HEK293T (cell line): ENCODE results near the gene NUBPL.

ENCODE experiments used
- CTCF ChIA-PET: fragments of 350-600 bp; formaldehyde crosslinking; extraction: SDS; loops from one replicate; lab custom pipeline; 2021; ENCODE audit warnings: antibody characterized with exemption, inconsistent platforms; lab: Yijun Ruan, JAX
- POLR2A ChIA-PET: fragments of 350-600 bp; formaldehyde crosslinking; extraction: SDS; loops from one replicate; lab custom pipeline; 2020; ENCODE audit warnings: antibody characterized with exemption, inconsistent platforms; lab: Yijun Ruan, JAX
- DNase-seq: peaks from one replicate; pipeline ENCODE4 v3.0.0; 2012; ENCODE audit warnings: mixed read lengths; ENCODE audit errors: extremely low spot score
- ARNT ChIP-seq: fragments of 450-650 bp; IDR thresholded peaks from 2 replicates; pipeline ENCODE4 v1.6.1; 2017; ENCODE audit warnings: mild to moderate bottlenecking
- BHLHE40 ChIP-seq: fragments of 450-650 bp; IDR thresholded peaks from 2 replicates; pipeline ENCODE4 v1.6.1; 2016; ENCODE audit warnings: mild to moderate bottlenecking, moderate library complexity, borderline replicate concordance
- CTBP1 ChIP-seq: fragments of 450-650 bp; IDR thresholded peaks from 2 replicates; pipeline ENCODE4 v1.6.1; 2016; ENCODE audit warnings: borderline replicate concordance
- ELF4 ChIP-seq: fragments of 450-650 bp; IDR thresholded peaks from 2 replicates; pipeline ENCODE4 v1.6.1; 2017; ENCODE audit warnings: antibody characterized with exemption
- FOXA1 ChIP-seq: fragments of 450-650 bp; IDR thresholded peaks from 2 replicates; pipeline ENCODE4 v1.6.1; 2016; ENCODE audit warnings: mild to moderate bottlenecking
- FOXK2 ChIP-seq: fragments of 450-650 bp; IDR thresholded peaks from 2 replicates; pipeline ENCODE4 v1.6.1; 2016; ENCODE audit warnings: mild to moderate bottlenecking
- FOXM1 ChIP-seq: fragments of 450-650 bp; IDR thresholded peaks from 2 replicates; pipeline ENCODE4 v1.6.1; 2017; ENCODE audit warnings: mild to moderate bottlenecking, borderline replicate concordance
- HDGF ChIP-seq: fragments of 450-650 bp; IDR thresholded peaks from 2 replicates; pipeline ENCODE4 v1.6.1; 2017; ENCODE audit warnings: antibody characterized with exemption, borderline replicate concordance
- L3MBTL2 ChIP-seq: fragments of 450-650 bp; conservative IDR thresholded peaks from 2 replicates; pipeline ENCODE4 v1.6.1; 2016; ENCODE audit warnings: mild to moderate bottlenecking
- LEF1 ChIP-seq: fragments of 450-650 bp; IDR thresholded peaks from 2 replicates; pipeline ENCODE4 v1.6.1; 2017; ENCODE audit warnings: mild to moderate bottlenecking, borderline replicate concordance
- NFRKB ChIP-seq: fragments of 450-650 bp; IDR thresholded peaks from 2 replicates; pipeline ENCODE4 v1.6.1; 2016; ENCODE audit warnings: mild to moderate bottlenecking, moderate library complexity
- PKNOX1 ChIP-seq: fragments of 450-650 bp; IDR thresholded peaks from 2 replicates; pipeline ENCODE4 v1.6.1; 2016
- SP1 ChIP-seq: fragments of 450-650 bp; IDR thresholded peaks from 2 replicates; pipeline ENCODE4 v1.6.1; 2017
- SUZ12 ChIP-seq: fragments of 450-650 bp; IDR thresholded peaks from 2 replicates; pipeline ENCODE4 v1.6.1; 2016; ENCODE audit warnings: mild to moderate bottlenecking
- TARDBP ChIP-seq: fragments of 450-650 bp; IDR thresholded peaks from 2 replicates; pipeline ENCODE4 v1.6.1; 2016
- ZNF384 ChIP-seq: fragments of 450-650 bp; IDR thresholded peaks from 2 replicates; pipeline ENCODE4 v1.6.1; 2016

The NUBPL gene

DNA sequence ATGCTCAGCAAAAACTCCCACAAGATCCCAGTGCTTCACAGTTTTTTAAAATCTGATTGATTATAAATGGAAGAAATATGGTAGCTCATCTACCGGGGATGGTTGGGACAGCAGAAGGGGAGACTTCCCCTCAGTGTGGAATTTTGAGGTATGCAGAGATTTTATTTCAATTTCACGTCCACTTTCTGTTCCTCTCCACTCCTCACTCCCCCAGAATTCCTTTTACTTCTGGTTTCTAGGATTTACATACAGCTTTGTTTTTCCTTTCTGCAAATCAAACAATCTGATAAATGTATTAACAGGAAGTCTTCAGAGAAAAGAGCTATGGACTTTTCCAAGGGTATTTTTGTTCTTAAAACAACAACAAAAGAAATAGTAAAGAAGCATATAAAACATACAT lies 334.4 kb downstream of the NUBPL start:
- CTCF ChIA-PET = interaction anchor here (1.3 kb wide), 1 partner anchor 385 kb away, joined by 4 read pairs; no protein-coding TSS in a partner anchor

GRCh38 chr14:31897581-31898186 lies 336.5 kb downstream of the NUBPL start:
- no peak for DNase-seq
- ChIA-PET POLR2A (no interaction called here), CTCF (no interaction called here)
- TF ChIP-seq LEF1 = no peak
- no peak for TF ChIP-seq SP1
- no peak for TF ChIP-seq FOXK2
- TF ChIP-seq HDGF = no peak
- TF ChIP-seq L3MBTL2 = no peak
- no peak for TF ChIP-seq ELF4
- TF ChIP-seq CTBP1 = no peak
- no peak for TF ChIP-seq ZNF384
- TF ChIP-seq FOXM1 = no peak
- no peak for TF ChIP-seq FOXA1
- TF ChIP-seq SUZ12 = no peak
- TF ChIP-seq PKNOX1 = no peak
- no peak for TF ChIP-seq TARDBP
- TF ChIP-seq ARNT = no peak
- no peak for TF ChIP-seq NFRKB
- TF ChIP-seq BHLHE40 = no peak

More for the DNA sequence above, 334.4 kb downstream of the NUBPL start:
- TF ChIP-seq SUZ12 = no peak
- TF ChIP-seq NFRKB = no peak
- TF ChIP-seq CTBP1 = no peak
- no peak for TF ChIP-seq HDGF
- no peak for TF ChIP-seq L3MBTL2
- no peak for TF ChIP-seq FOXA1
- TF ChIP-seq FOXM1 = no peak
- TF ChIP-seq SP1 = no peak
- no peak for TF ChIP-seq FOXK2
- no peak for TF ChIP-seq ZNF384
- no peak for TF ChIP-seq LEF1
- TF ChIP-seq PKNOX1 = no peak
- DNase-seq = no peak
- POLR2A ChIA-PET = no interaction called here

DNA sequence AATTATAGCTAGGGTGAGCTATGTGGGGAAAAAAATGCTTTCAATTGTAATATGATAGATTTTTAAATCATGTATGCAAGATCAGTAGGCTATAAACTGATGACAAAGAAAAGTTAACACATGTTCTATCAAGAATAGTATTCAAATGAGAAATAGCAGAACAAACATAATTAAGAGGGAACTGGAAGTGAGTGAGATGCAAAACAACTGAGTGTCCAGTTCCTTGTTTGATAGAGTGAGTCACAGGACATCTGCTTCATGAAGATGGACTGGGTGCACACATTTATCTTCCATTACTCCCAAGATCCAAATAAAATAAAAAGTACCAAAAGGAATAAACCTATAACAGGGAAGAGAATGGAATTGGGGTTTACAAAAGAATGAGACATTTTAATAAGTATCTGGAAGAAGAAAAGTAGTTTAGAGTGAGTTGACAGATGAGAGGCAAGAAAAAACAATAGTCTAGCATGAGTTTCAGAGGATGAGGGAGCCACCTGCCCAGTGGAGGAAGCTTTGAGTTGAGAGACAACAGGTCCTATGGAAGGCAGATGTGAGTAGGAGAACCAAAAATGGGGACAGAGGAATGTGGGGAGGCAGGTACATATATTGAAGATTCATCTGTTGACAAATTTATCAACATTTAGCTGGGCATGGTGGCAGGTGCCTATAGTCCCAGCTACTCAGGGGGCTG lies 337.8 kb downstream of the NUBPL start:
- DNase-seq = no peak
- ChIA-PET POLR2A (no interaction called here), CTCF (interaction anchor here (0.6 kb wide), 1 partner anchor 110 kb away, joined by 3 read pairs; no protein-coding TSS in a partner anchor)
- TF ChIP-seq ARNT (no peak), BHLHE40 (no peak), SUZ12 (no peak), SP1 (no peak), FOXM1 (no peak), FOXA1 (no peak), CTBP1 (no peak), L3MBTL2 (no peak), NFRKB (no peak), ELF4 (no peak)

GRCh38 chr14:31902002-31902401 lies 340.8 kb downstream of the NUBPL start:
- ChIA-PET CTCF (interaction anchor here (0.6 to 1.2 kb wide), 2 partner anchors 29 to 32 kb away, joined by 3 read pairs; no protein-coding TSS in a partner anchor), POLR2A (no interaction called here)
- no peak for DNase-seq
- TF ChIP-seq ARNT = no peak
- TF ChIP-seq TARDBP = no peak
- no peak for TF ChIP-seq SUZ12
- TF ChIP-seq L3MBTL2 = no peak
- TF ChIP-seq SP1 = no peak
- no peak for TF ChIP-seq ZNF384
- no peak for TF ChIP-seq ELF4
- TF ChIP-seq FOXM1 = no peak
- TF ChIP-seq PKNOX1 = no peak
- no peak for TF ChIP-seq FOXA1
- no peak for TF ChIP-seq BHLHE40
- TF ChIP-seq LEF1 = no peak

GRCh38 chr14:31902945-31903646 lies 341.9 kb downstream of the NUBPL start:
- no peak for DNase-seq
- POLR2A ChIA-PET = no interaction called here
- CTCF ChIA-PET = interaction anchor here (0.7 kb wide), 1 partner anchor 11 kb away, joined by 3 read pairs; no protein-coding TSS in a partner anchor
- TF ChIP-seq PKNOX1 (no peak), HDGF (no peak), SP1 (no peak), L3MBTL2 (no peak), ELF4 (no peak), BHLHE40 (no peak), CTBP1 (no peak)
